T-helper 1 cell treated with Interleukin-12 subunit alpha and Interleukin-12 subunit beta and Interleukin-4 antibody, amounts not matched to agents 30 μg/mL and 1 μg/mL, for 36 hours (primary cell): Measurements from ENCODE around the gene TMPO.
"Not testable (repeated sequence)": the region's sequence is repeated elsewhere in the genome, so short reads cannot be mapped to it uniquely, and the experiment has no call there.

Experiments
- H3K27ac Mint-ChIP-seq: one replicate; pipeline ENCODE4 v1.8.0; 2021; ENCODE audit warnings: mild to moderate bottlenecking, mixed read lengths
- H3K27me3 Mint-ChIP-seq: one replicate; pipeline ENCODE4 v1.8.0; 2021; ENCODE audit warnings: low read depth, mixed read lengths
- H3K36me3 Mint-ChIP-seq: one replicate; pipeline ENCODE4 v1.8.0; 2021; ENCODE audit warnings: low read depth, mixed read lengths
- H3K4me1 Mint-ChIP-seq: one replicate; pipeline ENCODE4 v1.8.0; 2021; ENCODE audit warnings: low read depth, mixed read lengths
- H3K4me3 Mint-ChIP-seq: one replicate; pipeline ENCODE4 v1.8.0; 2021; ENCODE audit warnings: mild to moderate bottlenecking, moderate library complexity, mixed read lengths
- H3K9me3 Mint-ChIP-seq: one replicate; pipeline ENCODE4 v1.8.0; 2021; ENCODE audit warnings: mixed read lengths

Gene TMPO

GRCh38 chr12:98578821-98579220 lies 63.4 kb downstream of the TMPO start:
- Mint-ChIP-seq H3K4me3 (no peak overlapping the region), H3K27me3 (peaks cover 14% of the 10 kb centered on the region), H3K9me3 (peaks cover 3% of the 10 kb centered on the region), H3K27ac (no peak overlapping the region), H3K4me1 (no peaks in the 10 kb centered on the region), H3K36me3 (no peaks in the 10 kb centered on the region)

- Mint-ChIP-seq H3K36me3 (no peaks in the 10 kb centered on the region), H3K4me1 (no peaks in the 10 kb centered on the region), H3K4me3 (no peak overlapping the region), H3K9me3 (peaks cover 3% of the 10 kb centered on the region), H3K27me3 (peaks cover 14% of the 10 kb centered on the region), H3K27ac (no peak overlapping the region)
Observed at GRCh38 chr12:98579347-98579746, 64.0 kb downstream of the TMPO start.

- Mint-ChIP-seq H3K4me3 (no peak overlapping the region), H3K27ac (no peak overlapping the region), H3K9me3 (peaks cover 3% of the 10 kb centered on the region), H3K27me3 (peaks cover 14% of the 10 kb centered on the region), H3K36me3 (no peaks in the 10 kb centered on the region), H3K4me1 (no peaks in the 10 kb centered on the region)
Observed at GRCh38 chr12:98579835-98580234, 64.4 kb downstream of the TMPO start.

DNA sequence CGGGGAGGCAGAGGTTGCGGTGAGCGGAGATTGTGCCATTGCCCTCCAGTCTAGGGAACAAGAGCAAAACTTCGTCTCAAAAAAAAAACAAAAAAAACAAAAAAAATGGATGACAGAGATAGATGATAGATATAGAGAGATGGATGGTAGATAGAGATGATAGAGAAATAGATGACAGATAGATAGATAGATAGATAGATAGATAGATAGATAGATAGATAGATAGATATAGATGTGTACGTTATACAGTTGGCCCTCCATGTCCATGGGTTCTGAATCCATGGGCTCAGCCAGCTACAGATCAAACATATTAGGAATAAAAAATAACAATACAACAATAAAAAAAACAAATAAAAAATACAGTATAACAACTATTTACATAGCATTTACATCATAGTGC lies 65.3 kb downstream of the TMPO start:
- H3K27me3 Mint-ChIP-seq = peaks cover 14% of the 10 kb centered on the region
- no peaks in the 10 kb centered on the region for H3K36me3 Mint-ChIP-seq
- H3K4me1 Mint-ChIP-seq = no peaks in the 10 kb centered on the region
- peaks cover 3% of the 10 kb centered on the region for H3K9me3 Mint-ChIP-seq
- H3K4me3 Mint-ChIP-seq = no peak overlapping the region
- H3K27ac Mint-ChIP-seq = no peak overlapping the region

DNA sequence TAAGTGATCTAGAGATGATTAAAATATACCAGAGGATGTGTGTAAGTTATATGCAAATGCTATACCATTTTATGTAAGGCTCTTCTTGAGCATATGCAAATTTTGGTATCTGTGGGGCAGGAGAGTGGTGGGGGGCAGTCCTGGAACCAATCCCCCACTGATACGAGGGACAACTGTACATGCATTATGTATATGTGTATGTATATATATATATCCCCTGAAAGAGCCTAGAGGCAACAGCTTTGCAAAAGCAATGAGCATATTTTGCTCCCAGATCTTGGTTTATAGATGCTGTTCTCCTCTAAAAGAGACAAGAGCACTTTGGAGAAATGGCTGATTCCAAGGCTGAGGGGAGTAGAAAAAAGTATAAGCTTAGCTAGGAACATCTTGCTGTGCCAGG lies 65.7 kb downstream of the TMPO start:
- H3K4me1 Mint-ChIP-seq = no peaks in the 10 kb centered on the region
- no peaks in the 10 kb centered on the region for H3K36me3 Mint-ChIP-seq
- H3K27me3 Mint-ChIP-seq = peaks cover 14% of the 10 kb centered on the region

GRCh38 chr12:98582093-98582492 lies 66.7 kb downstream of the TMPO start:
- Mint-ChIP-seq H3K4me3 (no peak overlapping the region), H3K27ac (no peak overlapping the region), H3K4me1 (no peaks in the 10 kb centered on the region), H3K9me3 (no peaks in the 10 kb centered on the region), H3K27me3 (peaks cover 14% of the 10 kb centered on the region), H3K36me3 (no peaks in the 10 kb centered on the region)

More for the DNA sequence above, 65.7 kb downstream of the TMPO start:
- Mint-ChIP-seq H3K9me3 (peaks cover 3% of the 10 kb centered on the region), H3K4me3 (no peak overlapping the region), H3K27ac (no peak overlapping the region)

- Mint-ChIP-seq H3K4me3 (no peak overlapping the region), H3K36me3 (no peaks in the 10 kb centered on the region), H3K27me3 (peaks cover 5% of the 10 kb centered on the region), H3K9me3 (no peaks in the 10 kb centered on the region), H3K27ac (no peak overlapping the region), H3K4me1 (no peaks in the 10 kb centered on the region)
Observed at GRCh38 chr12:98587084-98587483, 71.7 kb downstream of the TMPO start.

DNA sequence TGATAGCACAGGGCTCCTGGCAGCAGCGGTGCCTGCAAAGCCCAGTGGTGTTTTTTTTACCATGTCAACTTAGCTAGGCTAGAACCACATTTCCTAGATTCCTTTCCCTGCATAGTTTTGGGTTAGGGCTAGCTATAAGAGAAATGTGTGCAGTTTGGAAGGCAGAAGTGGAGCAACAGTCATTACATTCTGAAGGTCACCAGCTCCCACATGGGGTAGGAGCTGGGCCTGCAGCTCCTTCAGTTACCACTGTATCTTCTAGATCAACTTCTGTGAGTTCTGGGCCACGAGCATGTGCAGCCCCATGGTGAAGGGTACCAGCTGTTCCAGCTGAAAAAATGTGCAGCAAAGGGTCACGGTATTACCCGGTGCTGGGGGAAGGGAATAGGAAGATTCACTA lies 75.8 kb downstream of the TMPO start:
- Mint-ChIP-seq H3K9me3 (no peaks in the 10 kb centered on the region), H3K27me3 (no peaks in the 10 kb centered on the region), H3K36me3 (peaks cover 13% of the 10 kb centered on the region), H3K4me3 (peak overlapping the region; percentile 45), H3K4me1 (peaks cover 20% of the 10 kb centered on the region), H3K27ac (peak overlapping the region; percentile 52)

DNA sequence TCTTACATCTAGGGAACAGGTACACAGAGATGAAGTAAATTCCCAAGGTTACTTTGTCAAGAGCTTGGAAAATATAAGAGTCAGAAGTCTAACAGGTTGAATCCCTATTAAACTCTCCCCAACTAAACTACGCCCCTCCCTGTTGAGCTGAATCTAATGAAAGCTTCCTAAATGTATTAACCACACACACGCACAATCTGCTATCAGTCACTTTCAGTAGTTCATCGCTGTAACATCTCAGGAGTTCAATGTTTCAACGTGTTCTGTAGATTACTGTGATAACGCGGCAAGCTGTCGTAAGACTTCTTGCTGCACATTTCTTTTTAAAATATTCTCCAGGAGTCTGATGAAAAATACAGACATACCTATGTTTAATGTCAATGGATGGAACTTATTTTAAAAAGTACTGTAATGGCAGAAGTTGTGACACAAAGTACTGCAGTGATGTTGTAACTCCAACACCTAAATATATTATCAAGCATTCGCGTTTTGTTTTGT lies 77.5 kb downstream of the TMPO start:
- Mint-ChIP-seq H3K36me3 (peaks cover 13% of the 10 kb centered on the region), H3K4me1 (peaks cover 26% of the 10 kb centered on the region), H3K4me3 (peak overlapping the region; percentile 98), H3K9me3 (no peaks in the 10 kb centered on the region), H3K27me3 (no peaks in the 10 kb centered on the region), H3K27ac (peak overlapping the region; percentile 94)

- Mint-ChIP-seq H3K27me3 (no peaks in the 10 kb centered on the region), H3K4me1 (peaks cover 26% of the 10 kb centered on the region), H3K36me3 (peaks cover 17% of the 10 kb centered on the region), H3K9me3 (no peaks in the 10 kb centered on the region), H3K4me3 (peak within 1 kb of the TSS; percentile 98), H3K27ac (peak within 1 kb of the TSS; percentile 94)
Observed at GRCh38 chr12:98593351-98594049, 78.1 kb downstream of the TMPO start, which contains the start of gene SLC25A3. Gene SLC25A3 (plus strand): TSS chr12:98593686. CDS start chr12:98593979, 293 bp downstream.

GRCh38 chr12:98594050-98594835 lies 78.9 kb downstream of the TMPO start:
- H3K4me3 Mint-ChIP-seq = peak overlapping the region; percentile 98
- H3K9me3 Mint-ChIP-seq = no peaks in the 10 kb centered on the region
- H3K4me1 Mint-ChIP-seq = peaks cover 26% of the 10 kb centered on the region
- H3K27me3 Mint-ChIP-seq = no peaks in the 10 kb centered on the region
- H3K36me3 Mint-ChIP-seq = peaks cover 17% of the 10 kb centered on the region
- H3K27ac Mint-ChIP-seq = peak overlapping the region; percentile 94

GRCh38 chr12:98595243-98595988 lies 80.0 kb downstream of the TMPO start:
- Mint-ChIP-seq H3K4me3 (peak overlapping the region; percentile 98), H3K9me3 (no peaks in the 10 kb centered on the region), H3K4me1 (peaks cover 26% of the 10 kb centered on the region), H3K27me3 (no peaks in the 10 kb centered on the region), H3K36me3 (peaks cover 20% of the 10 kb centered on the region), H3K27ac (peak overlapping the region; percentile 94)

- not testable (repeated sequence) for H3K4me3 Mint-ChIP-seq, H3K9me3 Mint-ChIP-seq, H3K27me3 Mint-ChIP-seq, H3K27ac Mint-ChIP-seq
- peaks cover 25% of the 10 kb centered on the region for H3K36me3 Mint-ChIP-seq
- H3K4me1 Mint-ChIP-seq = peaks cover 26% of the 10 kb centered on the region
Observed at GRCh38 chr12:98597313-98597712, 81.9 kb downstream of the TMPO start.
